Spleen (tissue), 11 donors: Measurements from ENCODE around the gene GPR137. TPM values are rescaled to one million over a fixed set of nuclear protein-coding genes. Genes with fewer than 3 reads are reported as not detected.
"Not testable (repeated sequence)": the region's sequence is repeated elsewhere in the genome, so short reads cannot be mapped to it uniquely, and the experiment has no call there.

Experiments used
- DNase-seq: peaks from one replicate; pipeline ENCODE4 v3.0.0-alpha.2; 2020
- H3K27ac ChIP-seq, 8 donors: fragments of 200-600 bp; sonication (generic) in 7 of 8; 1 replicate in 4 of 8; 2 replicates in 4 of 8; pipeline versions ENCODE4 v1.5.0 to v1.8.0; 2016 to 2021; ENCODE audit warnings: inconsistent platforms in 4 of 8, mild to moderate bottlenecking in 4 of 8, moderate library complexity in 1 of 8
- H3K27me3 ChIP-seq, 7 donors: fragments of 200-600 bp; sonication (generic) in 6 of 7; replicated peaks in 1 of 7; 1 replicate in 4 of 7; 2 replicates in 3 of 7; pipeline versions ENCODE4 v1.5.0 to v1.8.0; 2016 to 2021; ENCODE audit warnings: inconsistent platforms in 3 of 7, mild to moderate bottlenecking in 1 of 7
- H3K36me3 ChIP-seq, 6 donors: fragments of 200-600 bp; sonication (generic) in 5 of 6; 1 replicate in 4 of 6; 2 replicates in 2 of 6; pipeline versions ENCODE4 v1.5.0 to v1.8.0; 2016 to 2021; ENCODE audit warnings: inconsistent platforms in 2 of 6
- H3K4me1 ChIP-seq, 6 donors: fragments of 200-600 bp; sonication (generic) in 5 of 6; 1 replicate in 3 of 6; 2 replicates in 3 of 6; pipeline versions ENCODE4 v1.5.0 to v1.8.0; 2016 to 2021; ENCODE audit warnings: inconsistent platforms in 3 of 6
- H3K4me3 ChIP-seq, 8 donors: fragments of 200-600 bp; sonication (generic) in 7 of 8; 1 replicate in 4 of 8; 2 replicates in 4 of 8; pipeline versions ENCODE4 v1.5.0 to v1.8.0; 2016 to 2021; ENCODE audit warnings: inconsistent platforms in 4 of 8, mild to moderate bottlenecking in 4 of 8, moderate library complexity in 2 of 8
- H3K9me3 ChIP-seq, 8 donors: fragments of 200-600 bp; sonication (generic) in 7 of 8; 1 replicate in 4 of 8; 2 replicates in 4 of 8; pipeline versions ENCODE4 v1.5.0 to v1.8.0; 2016 to 2021; ENCODE audit warnings: inconsistent platforms in 4 of 8
- POLR2A ChIP-seq, 3 donors: fragments of 450-650 bp; IDR thresholded peaks; one replicate each; pipeline ENCODE4 v1.5.1; 2017; ENCODE audit warnings: antibody characterized with exemption in 3 of 3, mild to moderate bottlenecking in 1 of 3
- POLR2AphosphoS5 ChIP-seq, 3 donors: sonication (generic); formaldehyde crosslinking; IDR thresholded peaks; one replicate each; pipeline ENCODE4 v1.5.1; 2017; ENCODE audit warnings: antibody characterized with exemption in 3 of 3
- WGBS, 5 donors: extraction: QIAGEN DNeasy Blood & Tissue Kit in 3 of 5; methylation state at CpG; one replicate each; pipeline versions ENCODE4 v1.1.5 to v1.1.7; 2013 to 2018; 5-methylcytosine and 5-hydroxymethylcytosine counted together
- intact Hi-C: fragments of 100-400 bp; cut with DNase I; formaldehyde crosslinking; loops from one replicate; pipeline ENCODE4 v1.15.0; 2023; ENCODE audit warnings: low total_unique reads
- polyA plus RNA-seq, 3 donors: library from polyadenylated mRNA; stranded (reverse); fragments of 200-250 nt; gene quantifications; one replicate each; pipeline ENCODE4 v1.2.1, GENCODE V29; 2013
- total RNA-seq, 7 donors: library from RNA; depleted of rRNA in 3 of 7; stranded (reverse); fragments of >200 nt in 3 of 7; fragmentation: NEBNext Ultra II Directional in 4 of 7; extraction: Animal tissue kit (Norgen Biotek cat#: 25700) in 4 of 7; gene quantifications; one replicate each; pipeline versions ENCODE4 v1.1.0 to v1.2.1, GENCODE V29; 2016 to 2021
- TF ChIP-seq, protein P1 (sequence below), 11 experiments: fragments of 200-600 bp in 7 of 11; fragments of 450-650 bp in 4 of 11; sonication (generic) in 4 of 11; IDR thresholded peaks in 8 of 11; conservative IDR thresholded peaks in 3 of 11; 1 replicate in 7 of 11; 2 replicates in 4 of 11; pipeline versions ENCODE4 v1.4.0 to v1.8.0; 2016 to 2021; ENCODE audit warnings: antibody characterized with exemption in 11 of 11, inconsistent platforms in 4 of 11, mild to moderate bottlenecking in 1 of 11
- donor health status: healthy with polysubstance abuse.
- donor health status: DM: no; HTN: no; CAD: no; lungs with moderate emphysema.
- donor health status: DM: no; HTN: no; CAD: no.
- donor health status: Bipolar disorder and iron deficiency.
- donor health status: healthy.
- donor health status: DM: no; HTN: no; CAD: no.
- donor health status: DM: yes; HTN: yes; CAD: no.

The GPR137 gene
- total and polyA plus RNA-seq, 10 donors = 13.7 to 37.2 (median 28.1) TPM

DNA sequence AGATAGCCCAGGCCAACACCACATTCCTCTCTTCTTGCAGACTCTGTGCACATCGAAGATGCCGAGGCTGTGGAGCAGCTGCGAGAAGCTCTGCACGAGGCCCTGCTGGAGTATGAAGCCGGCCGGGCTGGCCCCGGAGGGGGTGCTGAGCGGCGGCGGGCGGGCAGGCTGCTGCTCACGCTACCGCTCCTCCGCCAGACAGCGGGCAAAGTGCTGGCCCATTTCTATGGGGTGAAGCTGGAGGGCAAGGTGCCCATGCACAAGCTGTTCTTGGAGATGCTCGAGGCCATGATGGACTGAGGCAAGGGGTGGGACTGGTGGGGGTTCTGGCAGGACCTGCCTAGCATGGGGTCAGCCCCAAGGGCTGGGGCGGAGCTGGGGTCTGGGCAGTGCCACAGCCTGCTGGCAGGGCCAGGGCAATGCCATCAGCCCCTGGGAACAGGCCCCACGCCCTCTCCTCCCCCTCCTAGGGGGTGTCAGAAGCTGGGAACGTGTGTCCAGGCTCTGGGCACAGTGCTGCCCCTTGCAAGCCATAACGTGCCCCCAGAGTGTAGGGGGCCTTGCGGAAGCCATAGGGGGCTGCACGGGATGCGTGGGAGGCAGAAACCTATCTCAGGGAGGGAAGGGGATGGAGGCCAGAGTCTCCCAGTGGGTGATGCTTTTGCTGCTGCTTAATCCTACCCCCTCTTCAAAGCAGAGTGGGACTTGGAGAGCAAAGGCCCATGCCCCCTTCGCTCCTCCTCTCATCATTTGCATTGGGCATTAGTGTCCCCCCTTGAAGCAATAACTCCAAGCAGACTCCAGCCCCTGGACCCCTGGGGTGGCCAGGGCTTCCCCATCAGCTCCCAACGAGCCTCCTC lies 30.2 kb downstream of the GPR137 start:
- Histone ChIP-seq H3K36me3 (peaks cover 0 to 69% (median 32%) of the 10 kb centered on the region in 6 donors), H3K27ac (peak overlapping the region in 6 of 8 donors; percentile 95 to 100 (median 99)), H3K4me3 (peak overlapping the region in 6 of 8 donors; percentile 69 to 79 (median 74)), H3K4me1 (peaks cover 4 to 70% (median 39%) of the 10 kb centered on the region in 6 donors)
- DNase-seq, H3K9me3 ChIP-seq, H3K27me3 ChIP-seq, intact Hi-C loops: not testable (repeated sequence)
- 76 to 89% (median 84%) methylated on average over 23 to 25 of the region's 25 CpGs for WGBS, 5 donors
- TF ChIP-seq POLR2AphosphoS5 (IDR thresholded peaks at IDR 0.05) = peak in 1 of 3 donors; percentile 49

DNA sequence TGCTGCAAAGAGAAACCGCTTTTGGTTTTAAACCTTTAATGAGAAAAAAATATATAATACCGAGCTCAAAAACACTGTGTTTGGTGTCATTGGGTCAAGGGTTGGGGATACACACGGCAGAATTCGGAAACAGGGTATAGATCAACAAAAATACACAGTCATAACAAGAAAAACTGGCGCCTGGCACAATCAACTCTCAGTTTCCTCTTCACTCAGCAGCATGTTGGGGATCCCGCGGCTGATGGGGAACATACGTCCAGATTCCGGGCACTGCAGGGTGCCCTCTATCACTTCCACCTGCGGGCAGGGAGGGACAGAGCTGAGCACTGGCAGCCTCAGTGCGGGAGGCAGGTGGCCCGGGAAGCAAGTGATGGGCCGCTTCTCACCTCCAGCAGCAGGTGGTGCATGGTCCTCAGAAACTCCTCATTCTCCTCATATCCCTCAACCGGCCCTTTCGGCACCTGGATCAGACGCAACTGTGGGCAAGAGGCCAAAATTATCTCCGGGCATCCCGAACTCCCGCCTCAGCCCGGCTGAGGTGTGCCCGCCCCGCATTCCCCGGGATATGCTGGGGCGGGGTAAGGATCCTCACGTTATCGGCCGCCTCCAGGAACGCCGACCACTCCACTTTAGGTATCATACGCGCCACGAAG lies 31.1 kb downstream of the GPR137 start:
- DNase-seq = no peak
- intact Hi-C loops = no loop called here
- H3K4me3 ChIP-seq = peak overlapping the region; percentile 52 to 79 (median 74)
- TF ChIP-seq POLR2A (IDR thresholded peaks at IDR 0.05) = no peak
- no peak for TF ChIP-seq POLR2AphosphoS5 (IDR thresholded peaks at IDR 0.05)
- TF ChIP-seq, protein P1, sequence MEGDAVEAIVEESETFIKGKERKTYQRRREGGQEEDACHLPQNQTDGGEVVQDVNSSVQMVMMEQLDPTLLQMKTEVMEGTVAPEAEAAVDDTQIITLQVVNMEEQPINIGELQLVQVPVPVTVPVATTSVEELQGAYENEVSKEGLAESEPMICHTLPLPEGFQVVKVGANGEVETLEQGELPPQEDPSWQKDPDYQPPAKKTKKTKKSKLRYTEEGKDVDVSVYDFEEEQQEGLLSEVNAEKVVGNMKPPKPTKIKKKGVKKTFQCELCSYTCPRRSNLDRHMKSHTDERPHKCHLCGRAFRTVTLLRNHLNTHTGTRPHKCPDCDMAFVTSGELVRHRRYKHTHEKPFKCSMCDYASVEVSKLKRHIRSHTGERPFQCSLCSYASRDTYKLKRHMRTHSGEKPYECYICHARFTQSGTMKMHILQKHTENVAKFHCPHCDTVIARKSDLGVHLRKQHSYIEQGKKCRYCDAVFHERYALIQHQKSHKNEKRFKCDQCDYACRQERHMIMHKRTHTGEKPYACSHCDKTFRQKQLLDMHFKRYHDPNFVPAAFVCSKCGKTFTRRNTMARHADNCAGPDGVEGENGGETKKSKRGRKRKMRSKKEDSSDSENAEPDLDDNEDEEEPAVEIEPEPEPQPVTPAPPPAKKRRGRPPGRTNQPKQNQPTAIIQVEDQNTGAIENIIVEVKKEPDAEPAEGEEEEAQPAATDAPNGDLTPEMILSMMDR (IDR thresholded peaks at IDR 0.05 in 8 of 11, conservative IDR thresholded peaks at IDR 0.05 in 3 of 11) = peak in 3 of 11 experiments; percentile 13 to 32 (median 27)
- H3K36me3 ChIP-seq = peaks cover 0 to 69% (median 35%) of the 10 kb centered on the region in 6 donors
- H3K9me3 ChIP-seq = no peaks in the 10 kb centered on the region
- H3K4me1 ChIP-seq = peaks cover 4 to 71% (median 39%) of the 10 kb centered on the region in 6 donors
- WGBS, 5 donors = 5 to 22% (median 6%) methylated on average over 11 to 32 of the region's 32 CpGs
- H3K27ac ChIP-seq = peak overlapping the region; percentile 93 to 100 (median 99)
- H3K27me3 ChIP-seq = no peaks in the 10 kb centered on the region

DNA sequence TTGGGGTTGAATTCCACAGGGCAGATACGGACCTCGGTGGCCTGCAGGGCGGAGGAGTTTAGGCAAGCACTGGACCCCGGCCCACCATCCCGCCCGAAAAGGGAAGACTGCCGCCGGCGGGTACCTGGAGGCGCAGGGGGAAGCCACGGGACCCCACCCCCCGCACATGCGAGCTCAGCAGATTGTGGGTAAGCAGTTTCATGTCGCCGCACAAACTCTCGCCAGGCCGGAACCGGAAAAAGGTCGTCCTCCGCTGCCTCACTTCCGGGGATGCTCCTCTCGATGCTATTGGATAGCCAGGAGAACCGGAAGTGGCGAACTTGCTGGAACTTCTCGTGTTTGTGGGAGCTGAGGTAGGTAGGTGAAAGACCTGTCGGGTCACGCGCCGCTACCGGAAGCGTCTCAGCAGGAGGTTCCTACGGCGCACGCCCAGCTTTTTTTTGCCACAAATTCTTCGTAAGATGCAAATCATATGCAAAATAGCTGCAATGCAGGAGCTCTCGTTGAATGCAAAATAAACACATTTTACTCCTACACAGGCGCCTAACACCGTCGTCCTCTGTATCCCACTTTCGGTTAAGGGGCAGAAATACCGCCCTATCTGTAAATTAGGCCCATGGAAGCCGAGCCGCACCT lies 31.8 kb downstream of the GPR137 start, which contains the start of gene TRMT112:
TSS of gene TRMT112 (minus strand) at position 235 of the 636 bp plus-strand sequence. CDS start at position 202, 33 bp downstream.
- Histone ChIP-seq H3K4me3 (peak within 1 kb of the TSS; percentile 52 to 79 (median 74)), H3K36me3 (peaks cover 0 to 71% (median 39%) of the 10 kb centered on the region in 6 donors), H3K4me1 (peaks cover 4 to 69% (median 39%) of the 10 kb centered on the region in 6 donors), H3K9me3 (no peaks in the 10 kb centered on the region), H3K27me3 (no peaks in the 10 kb centered on the region), H3K27ac (peak within 1 kb of the TSS; percentile 93 to 100 (median 99))
- whole genome bisulfite sequencing, 5 donors = 0% methylated on average over 38 to 43 of the region's 43 CpGs
- peak; percentile 96 for DNase-seq
- TF ChIP-seq POLR2A (IDR thresholded peaks at IDR 0.05) (peak in 2 of 3 donors; percentile 14 to 45), POLR2AphosphoS5 (IDR thresholded peaks at IDR 0.05) (peak; percentile 94 to 98 (median 95))
- TF ChIP-seq, protein P1 (IDR thresholded peaks at IDR 0.05 in 8 of 11, conservative IDR thresholded peaks at IDR 0.05 in 3 of 11) = no peak
- intact Hi-C loops = no loop called here

DNA sequence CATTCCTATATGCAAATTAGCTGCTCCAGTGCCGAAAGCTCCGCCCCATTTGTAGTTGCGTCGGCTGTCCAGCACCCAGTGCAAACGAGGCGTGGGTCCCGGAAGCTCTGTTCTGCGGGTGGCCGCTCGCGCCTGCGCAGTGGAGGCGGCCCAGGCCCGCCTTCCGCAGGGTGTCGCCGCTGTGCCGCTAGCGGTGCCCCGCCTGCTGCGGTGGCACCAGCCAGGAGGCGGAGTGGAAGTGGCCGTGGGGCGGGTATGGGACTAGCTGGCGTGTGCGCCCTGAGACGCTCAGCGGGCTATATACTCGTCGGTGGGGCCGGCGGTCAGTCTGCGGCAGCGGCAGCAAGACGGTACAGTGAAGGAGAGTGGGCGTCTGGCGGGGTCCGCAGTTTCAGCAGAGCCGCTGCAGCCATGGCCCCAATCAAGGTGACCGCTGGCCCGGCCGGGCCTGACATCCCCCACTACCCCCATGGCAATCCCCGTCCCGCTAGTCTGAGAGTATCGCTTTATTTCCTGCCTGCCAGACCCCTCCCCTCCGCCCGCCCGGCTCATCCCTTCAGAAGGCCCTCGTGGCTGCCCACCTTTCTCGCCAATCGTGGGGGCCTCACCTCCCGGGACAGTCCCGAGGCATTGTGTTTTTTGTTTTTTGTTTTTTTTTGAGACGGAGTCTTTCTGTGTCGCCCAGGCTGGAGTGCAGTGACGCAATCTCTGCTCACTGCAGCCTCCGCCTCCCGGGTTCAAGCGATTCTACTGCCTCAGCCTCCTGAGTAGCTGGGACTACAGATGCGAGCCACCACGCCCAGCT lies 32.5 kb downstream of the GPR137 start, which contains the start of gene PRDX5:
TSS of gene PRDX5 (plus strand) at position 161 of the 805 bp plus-strand sequence. CDS start at position 256, 95 bp downstream.
- H3K36me3 ChIP-seq = peaks cover 0 to 71% (median 45%) of the 10 kb centered on the region in 6 donors
- H3K4me1 ChIP-seq = peaks cover 4 to 62% (median 36%) of the 10 kb centered on the region in 6 donors
- TF ChIP-seq POLR2A (IDR thresholded peaks at IDR 0.05) (peak in 2 of 3 donors; percentile 44 to 77), POLR2AphosphoS5 (IDR thresholded peaks at IDR 0.05) (peak; percentile 88 to 95 (median 93))
- TF ChIP-seq, protein P1 (IDR thresholded peaks at IDR 0.05 in 8 of 11, conservative IDR thresholded peaks at IDR 0.05 in 3 of 11) = peak; percentile 36 to 83 (median 72)
- H3K27ac ChIP-seq = peak within 1 kb of the TSS; percentile 93 to 100 (median 99)
- 0% methylated on average over 26 to 61 of the region's 61 CpGs for WGBS, 5 donors
- intact Hi-C loops = no loop called here
- no peaks in the 10 kb centered on the region for H3K27me3 ChIP-seq
- H3K4me3 ChIP-seq = peak within 1 kb of the TSS; percentile 52 to 79 (median 74)
- peak; percentile 99 for DNase-seq
- H3K9me3 ChIP-seq = no peaks in the 10 kb centered on the region
